CD4-positive, alpha-beta T cell treated with Interleukin-4 for 4 hours (primary cell): ENCODE results near the gene MARCHF3.

Experiments used
- DNase-seq: peaks from one replicate; pipeline ENCODE4 v3.0.0-alpha.2; 2020

MARCHF3 gene

DNA sequence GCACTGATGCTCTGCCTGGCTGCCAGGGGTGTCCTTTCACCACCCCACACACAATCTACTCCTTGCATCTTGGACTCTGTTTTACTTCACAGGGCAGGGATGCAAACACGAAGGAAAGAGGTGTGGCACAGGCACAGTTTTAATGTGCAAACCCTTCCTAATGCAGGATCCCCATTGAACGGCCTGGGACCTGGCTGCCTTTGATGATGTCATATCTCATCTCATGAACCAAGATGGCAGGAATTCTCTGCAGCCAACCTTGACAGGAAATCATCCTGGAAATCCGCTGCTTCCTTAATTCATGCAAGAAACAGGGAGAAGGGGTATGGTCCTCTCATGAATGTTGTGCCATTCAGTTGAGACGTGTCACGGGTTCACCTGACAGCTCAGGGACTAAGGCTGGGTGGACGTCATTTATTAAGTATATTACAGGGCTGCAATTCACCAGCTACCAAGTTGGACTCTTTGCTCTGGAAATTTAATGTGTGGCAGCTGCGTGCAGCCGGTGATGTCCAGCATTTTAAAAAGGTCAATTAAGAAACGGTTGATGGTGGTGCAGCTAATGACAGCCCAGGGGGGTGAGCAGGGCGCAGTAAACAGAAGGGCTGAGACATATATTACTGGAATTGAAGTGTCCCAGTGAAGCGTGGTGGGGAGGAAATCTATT is 161.9 kb downstream of the MARCHF3 start:
- no peak for DNase-seq

DNA sequence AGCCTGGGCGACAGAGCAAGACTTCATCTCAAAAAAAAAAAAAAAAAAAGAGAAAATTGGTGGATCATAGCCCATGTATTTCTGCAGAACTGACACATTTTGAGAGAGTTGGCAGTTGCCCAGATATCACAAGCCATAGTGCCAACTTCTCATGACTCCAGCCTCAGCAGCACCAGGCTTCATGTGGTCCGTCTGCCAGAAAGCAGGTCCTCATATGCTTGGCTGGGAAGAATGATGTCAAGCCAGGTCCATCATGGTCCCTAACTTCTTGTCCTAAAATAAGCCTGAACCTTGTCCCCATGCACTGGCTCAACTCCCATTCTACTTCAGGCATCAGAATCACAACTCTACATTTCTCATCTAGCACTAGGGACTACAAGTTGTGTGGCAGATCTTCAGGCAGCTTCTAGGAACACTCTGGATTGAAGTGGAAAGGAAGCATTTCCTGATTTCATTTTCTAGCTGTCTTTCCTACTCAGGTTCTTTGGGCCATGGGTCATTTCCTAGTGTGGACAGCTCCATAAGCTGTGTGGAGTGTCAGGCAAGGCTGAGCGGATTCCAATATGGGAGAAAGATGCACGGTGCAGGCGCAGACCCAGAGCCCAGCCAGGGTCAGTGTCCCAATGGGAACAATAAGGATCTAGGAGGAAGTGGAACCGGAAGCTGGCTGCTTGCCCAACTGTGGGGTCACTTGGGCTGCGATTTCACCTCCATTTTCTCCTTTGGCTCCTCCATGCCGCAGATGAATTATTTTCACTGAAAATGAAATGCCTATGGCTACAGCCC is 163.3 kb downstream of the MARCHF3 start:
- no peak for DNase-seq

DNA sequence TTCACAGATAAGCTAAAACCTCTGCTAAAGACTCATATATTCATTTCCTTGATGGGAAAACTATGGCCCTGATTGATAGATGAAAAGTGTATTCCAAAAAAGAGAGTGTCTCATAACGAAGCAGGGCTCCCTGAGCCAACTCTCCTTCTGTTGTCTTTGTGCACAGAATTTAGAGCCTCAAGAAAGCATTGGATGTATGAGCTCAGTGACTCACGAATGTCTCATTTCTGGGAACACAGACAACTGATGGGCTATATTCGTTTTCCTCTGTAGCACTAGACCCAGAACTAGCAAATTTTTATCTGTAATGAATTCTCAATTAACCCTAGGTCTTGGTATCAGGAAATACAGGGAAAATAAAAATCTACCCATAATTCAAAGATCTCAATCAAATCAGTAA is 165.1 kb downstream of the MARCHF3 start:
- DNase-seq = no peak

DNA sequence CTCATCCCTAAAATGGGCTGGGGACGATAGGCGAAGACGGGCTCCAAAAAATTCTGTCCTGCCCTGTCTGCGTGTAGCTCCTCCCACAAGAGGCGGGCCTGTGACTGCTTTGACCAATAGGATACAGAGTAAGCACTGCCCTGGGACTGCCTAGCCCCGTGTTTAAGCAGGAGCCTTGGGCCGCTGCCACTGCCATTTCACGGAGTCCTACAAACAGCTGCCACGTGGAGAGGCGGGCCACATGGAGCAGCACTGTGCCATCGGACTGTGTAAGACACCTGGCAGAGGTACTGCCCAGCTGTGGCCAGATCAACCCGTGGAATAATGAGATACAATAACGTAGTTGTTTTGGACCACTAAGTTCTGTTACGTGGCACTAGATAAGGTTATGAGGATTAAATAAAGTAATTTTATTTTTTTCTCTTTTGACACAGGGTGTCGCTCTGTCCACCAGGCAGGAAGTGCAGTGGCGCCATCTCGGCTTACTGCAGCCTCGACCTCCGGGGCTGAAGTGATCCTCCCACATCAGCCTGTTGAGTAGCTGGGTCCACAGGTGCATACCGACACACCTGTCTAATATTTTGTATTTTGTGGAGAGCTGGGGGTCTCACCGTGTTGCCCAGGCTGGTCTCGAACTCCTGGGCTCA is 166.2 kb downstream of the MARCHF3 start:
- DNase-seq = no peak

DNA sequence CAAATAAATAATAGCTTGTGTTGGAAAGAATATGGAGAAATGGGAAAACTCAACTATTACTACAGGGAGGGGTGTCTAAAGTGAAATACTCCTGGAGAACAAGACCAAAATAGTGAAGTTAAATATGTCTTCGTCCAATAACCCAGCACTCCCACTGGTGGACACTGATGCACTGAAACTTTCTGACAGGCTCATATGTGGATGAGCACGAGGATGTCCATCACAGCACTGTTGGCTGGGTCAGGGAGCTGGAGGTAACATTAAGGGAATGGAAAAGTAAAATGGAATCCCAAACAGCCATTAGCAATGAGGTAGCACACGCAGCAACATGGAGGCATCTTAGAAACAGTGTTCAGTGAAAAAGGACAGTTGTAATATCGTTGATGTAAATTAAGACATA is 167.0 kb downstream of the MARCHF3 start:
- DNase-seq = no peak

DNA sequence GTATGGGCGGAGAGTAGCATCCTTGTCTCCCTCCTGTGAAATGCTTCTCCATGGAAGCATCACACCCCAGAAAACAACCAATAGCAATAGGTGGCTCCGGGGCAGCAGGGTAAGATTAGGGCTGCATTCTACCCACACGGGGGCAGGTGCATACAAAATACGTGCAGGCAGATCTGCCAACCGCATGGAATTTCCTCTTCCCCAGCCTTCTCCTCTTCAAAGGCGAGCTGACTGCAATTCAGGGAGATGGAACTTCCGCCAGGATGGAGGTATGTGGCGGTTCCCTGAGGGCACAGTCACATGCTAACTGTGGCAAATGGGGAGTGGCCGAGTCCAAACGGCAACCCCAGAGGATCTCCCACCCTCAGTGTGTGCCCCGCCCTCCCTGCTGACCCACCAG is 171.9 kb downstream of the MARCHF3 start:
- no peak for DNase-seq

DNA sequence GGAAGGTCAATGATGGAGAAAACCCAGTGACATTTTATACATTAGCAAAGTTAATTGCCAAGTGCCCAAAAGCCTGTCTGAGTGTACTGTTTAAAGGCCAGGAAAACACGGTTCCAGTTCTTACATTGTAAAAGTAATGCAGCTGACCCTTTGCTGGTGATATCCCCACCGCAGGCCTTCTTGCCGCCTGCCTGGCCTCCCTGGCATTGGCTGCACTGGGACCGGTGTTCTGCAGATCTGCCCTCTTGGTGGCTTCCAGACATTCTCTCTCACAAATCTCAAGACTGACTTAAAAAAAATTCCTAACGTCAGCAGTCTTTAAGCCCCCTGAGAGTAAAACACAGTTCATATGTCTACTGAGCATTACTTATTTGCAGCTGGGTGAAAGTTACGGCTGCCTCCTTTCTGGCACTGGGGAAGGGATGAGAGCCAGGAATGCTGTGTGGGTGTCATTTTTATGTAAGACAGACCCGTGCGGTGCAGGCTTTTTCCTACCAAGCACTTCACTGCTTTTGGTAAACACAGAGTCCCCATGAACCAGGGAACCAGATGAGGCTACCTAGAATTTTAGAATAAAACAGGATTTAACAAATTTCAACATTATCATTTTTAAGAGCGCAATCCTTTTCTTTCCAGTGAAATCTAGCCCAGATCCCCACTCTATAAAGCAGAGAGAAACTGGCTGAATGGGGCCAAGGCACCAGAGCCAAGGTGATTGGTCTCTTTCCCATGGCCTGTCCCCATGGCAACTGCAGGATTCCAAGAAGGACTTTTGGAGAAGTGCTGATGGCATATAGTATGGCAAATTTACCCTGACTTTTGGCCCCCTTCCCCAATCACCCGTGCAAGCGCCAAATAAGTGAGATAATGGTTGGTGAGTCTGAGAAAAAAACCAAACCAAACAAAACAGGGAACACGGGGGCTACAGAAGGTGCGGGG is 172.6 kb downstream of the MARCHF3 start:
- no peak for DNase-seq

DNA sequence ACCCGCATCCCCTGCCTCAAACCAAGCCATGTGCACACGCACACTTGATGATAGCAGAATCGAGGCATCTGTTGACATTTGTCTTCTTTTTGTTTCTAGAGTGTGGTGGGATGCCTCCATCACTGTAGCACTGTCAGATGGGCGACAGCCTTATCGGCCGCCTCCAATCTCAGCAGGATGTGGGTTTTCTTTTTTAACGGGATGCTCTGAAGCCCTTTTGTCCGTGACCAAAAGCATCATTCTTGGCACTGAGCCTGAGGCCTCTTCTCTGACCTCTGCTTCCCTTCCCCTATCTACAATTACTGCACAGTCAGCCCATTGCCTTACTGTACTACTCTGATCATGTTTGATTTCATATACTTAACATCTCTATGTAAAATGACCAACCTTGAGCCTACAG is 175.1 kb downstream of the MARCHF3 start:
- no peak for DNase-seq

DNA sequence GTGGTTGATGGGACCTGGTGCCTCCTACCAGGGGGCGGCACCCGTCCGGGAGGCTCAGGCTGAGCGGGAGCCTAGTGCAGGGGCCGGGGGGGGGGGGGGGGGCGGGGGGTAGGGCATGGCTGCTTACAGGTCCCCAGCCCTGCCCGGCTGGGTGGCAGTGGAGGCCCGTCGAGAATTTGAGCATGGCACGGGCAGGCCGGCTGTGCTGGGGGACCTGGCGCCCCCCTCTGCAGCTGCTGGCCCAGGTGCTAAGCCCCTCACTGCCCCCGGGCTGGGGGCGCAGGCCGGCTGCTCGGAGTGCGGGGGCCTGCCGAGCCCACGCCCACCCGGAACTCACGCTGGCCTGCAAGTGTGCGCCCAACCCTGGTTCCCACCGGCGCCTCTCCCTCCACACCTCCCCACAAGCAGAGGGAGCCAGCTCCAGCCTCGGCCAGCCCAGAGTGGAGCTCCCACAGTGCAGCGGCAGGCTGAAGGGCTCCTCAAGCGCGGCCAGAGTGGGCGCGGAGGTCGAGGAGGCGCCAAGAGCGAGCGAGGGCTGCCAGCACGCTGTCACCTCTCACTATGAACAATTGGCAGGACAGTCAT is 175.7 kb downstream of the MARCHF3 start:
- no peak for DNase-seq

DNA sequence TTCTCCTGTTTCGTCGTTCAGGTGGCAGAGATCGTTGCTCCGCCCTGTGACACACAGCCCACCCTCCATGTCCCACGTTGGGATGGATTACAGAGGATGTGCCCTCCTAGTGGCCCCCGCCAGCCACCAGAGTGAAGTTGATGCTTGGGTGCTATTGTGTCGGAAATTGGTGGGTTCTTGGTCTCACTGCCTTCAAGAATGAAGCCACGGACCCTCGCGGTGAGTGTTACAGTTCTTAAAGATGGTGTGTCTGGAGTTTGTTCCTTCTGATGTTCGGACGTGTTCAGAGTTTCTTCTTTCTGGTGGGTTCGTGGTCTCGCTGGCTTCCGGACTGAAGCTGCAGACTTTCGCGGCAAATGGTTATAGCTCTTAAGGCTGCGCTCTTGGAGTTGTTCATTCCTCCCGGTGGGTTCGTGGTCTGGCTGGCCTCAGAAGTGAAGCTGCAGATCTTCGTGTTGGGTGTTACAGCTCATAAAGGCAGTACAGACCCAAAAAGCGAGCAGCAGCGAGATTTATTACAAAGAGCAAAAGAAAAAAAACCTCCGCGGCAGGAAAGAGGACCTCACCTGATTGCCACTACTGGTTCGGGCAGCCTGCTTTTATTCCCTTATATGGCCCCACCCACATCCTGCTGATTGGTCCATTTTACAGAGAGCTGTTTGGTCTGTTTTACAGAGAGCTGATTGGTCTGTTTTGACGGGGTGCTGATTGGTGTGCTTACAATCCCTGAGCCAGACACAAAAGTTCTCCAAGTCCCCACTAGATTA is 176.6 kb downstream of the MARCHF3 start:
- peak; percentile 50 for DNase-seq

DNA sequence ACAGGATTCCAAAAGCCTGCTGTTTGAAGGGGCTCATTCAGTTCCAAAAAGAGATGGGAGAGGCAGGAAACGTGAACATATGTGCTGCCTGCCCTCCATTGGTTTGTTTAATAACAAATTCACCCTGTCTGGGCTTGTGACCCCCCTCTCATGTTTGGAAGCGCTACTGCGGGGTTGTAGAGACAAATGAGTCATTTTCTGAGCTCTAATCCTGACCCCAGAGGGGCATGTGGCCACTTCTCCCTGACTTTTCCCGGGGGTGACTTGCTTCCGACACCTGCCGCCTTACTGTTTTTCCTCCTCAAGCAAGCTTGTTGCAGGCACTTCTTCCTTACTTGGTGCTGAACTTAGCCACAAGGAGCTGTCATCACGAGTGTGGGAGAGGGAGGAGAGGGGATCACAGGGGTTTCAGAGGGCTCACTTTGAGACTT is 177.5 kb downstream of the MARCHF3 start:
- peak; percentile 4 for DNase-seq

DNA sequence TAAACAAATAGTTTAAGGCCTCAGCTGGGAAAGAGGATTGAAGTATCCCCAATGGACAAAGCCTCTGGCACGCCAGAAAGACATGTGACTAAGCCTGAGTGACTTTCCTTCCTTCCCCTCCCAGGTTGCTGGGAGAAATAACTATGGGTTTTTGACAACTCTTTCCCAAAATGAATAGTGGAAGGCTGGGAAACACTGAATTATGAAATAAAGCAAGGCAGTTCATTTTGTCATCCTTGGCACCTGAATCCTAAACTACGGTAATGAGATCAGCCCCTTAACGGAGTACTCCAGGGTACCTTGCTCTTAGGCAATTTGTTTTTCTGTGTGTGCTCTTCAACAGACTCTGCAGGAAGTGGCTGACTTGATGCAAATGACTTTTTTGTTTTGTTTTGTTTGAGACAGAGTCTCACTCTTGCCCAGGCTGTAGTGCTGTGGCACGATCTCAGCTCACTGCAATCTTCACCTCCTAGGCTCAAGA is 178.2 kb downstream of the MARCHF3 start:
- DNase-seq = peak; percentile 54

DNA sequence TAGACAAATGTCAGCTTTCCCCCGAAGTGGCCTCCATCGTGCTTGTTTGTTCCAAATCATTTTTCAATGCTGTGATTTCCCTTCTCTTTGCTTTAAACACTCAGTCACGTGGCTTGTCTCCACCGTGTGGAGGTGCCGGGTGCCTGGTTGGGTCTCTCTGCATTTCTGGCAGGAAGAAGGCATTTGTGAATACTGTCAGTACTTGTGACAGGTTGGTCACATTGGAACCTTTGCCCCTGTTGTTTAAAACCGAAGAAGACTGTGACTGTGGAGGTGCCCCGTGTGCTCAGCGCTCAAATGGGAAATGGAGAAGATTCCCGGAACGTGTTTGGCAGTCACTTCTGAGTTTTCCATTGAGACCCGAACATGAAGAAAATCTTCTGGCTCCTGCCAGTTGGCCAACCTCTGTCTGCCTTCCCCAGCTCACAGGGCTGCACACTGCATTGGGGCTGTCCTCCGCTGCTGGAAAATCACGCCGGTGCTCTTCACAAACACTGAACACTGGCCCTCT is 178.8 kb downstream of the MARCHF3 start:
- peak; percentile 36 for DNase-seq

DNA sequence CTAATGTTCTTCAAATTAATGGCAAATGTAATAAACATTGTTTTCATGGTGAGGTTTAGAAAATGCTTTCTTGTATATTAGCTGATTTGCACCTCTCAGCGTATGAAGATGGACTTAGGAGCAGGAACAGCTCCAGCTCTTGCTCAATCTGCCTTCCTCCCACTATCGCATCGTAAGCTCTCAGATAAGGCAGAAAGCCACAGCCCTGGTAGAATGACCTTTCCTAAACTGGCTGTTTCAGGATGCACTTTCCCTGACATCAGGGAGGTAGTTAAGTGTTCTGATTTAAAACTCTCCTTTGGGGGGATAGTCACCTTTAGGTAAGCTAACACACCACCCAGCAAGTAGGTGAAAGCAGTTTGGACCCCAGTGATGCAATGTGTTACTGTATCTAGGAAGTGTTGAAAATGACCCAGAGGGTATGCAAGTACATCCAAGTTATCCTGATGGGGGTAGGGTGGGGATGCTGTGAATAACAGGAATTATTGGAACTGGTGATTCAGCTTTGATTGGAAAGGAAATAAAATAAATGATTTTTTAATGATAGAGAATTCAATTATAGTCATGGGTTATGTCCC is 181.2 kb downstream of the MARCHF3 start:
- DNase-seq = no peak

DNA sequence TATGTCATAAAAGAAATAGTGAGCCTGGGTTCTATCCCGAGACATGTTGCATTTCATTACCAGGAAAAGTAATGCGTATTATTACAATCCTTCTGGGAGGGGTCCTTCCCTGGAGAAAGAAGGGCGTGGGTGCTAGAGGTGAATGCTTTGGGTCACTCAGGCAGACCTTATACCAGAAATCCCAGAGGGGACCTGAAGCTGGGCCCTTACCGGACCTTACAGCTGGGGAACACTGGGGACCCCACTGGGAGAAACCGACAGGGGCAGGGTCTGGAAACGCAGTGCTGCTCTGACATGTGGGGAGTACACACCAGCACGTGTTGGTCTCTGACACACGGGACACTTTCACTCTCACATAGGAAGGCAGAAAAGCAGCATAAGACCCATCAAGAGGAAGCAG is 182.1 kb downstream of the MARCHF3 start:
- DNase-seq = no peak

DNA sequence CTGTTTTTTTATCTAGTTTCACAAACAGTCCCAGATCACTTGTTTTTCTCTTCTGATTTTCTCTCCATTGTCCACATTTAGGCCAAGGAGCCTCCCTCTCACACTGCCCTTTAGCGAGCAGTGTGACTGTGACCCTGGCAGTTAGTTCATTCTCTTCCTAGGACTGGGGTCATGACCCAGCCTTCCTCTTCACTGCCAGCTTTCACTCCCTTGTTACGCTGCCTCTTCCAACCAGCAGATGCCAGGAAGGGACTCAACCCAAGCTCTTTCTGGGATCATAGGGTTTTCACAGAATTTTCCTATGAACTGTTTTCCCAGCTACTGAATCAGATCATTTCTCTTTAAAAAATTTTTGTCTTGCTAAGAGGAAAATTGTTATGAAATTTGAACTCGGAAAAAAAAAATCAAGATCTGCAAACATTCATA is 182.5 kb downstream of the MARCHF3 start:
- no peak for DNase-seq

DNA sequence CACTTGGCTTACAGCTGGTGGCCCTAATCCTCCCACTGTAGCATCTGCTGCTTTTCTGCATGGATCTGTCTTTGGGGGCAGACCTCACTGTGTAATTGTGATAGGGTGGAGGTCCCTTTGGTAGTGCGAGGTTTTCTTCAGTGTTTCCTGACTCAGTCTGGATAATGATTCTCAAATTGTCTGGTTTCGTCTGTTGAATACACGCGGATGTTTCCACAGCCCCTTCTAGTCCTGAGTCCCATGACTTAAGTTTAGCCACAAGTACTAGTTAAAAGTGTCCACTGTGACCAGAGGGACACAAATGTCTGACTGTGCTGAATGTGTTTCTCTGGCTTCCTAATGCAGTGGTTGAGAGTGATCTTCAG is 182.9 kb downstream of the MARCHF3 start:
- DNase-seq = no peak

DNA sequence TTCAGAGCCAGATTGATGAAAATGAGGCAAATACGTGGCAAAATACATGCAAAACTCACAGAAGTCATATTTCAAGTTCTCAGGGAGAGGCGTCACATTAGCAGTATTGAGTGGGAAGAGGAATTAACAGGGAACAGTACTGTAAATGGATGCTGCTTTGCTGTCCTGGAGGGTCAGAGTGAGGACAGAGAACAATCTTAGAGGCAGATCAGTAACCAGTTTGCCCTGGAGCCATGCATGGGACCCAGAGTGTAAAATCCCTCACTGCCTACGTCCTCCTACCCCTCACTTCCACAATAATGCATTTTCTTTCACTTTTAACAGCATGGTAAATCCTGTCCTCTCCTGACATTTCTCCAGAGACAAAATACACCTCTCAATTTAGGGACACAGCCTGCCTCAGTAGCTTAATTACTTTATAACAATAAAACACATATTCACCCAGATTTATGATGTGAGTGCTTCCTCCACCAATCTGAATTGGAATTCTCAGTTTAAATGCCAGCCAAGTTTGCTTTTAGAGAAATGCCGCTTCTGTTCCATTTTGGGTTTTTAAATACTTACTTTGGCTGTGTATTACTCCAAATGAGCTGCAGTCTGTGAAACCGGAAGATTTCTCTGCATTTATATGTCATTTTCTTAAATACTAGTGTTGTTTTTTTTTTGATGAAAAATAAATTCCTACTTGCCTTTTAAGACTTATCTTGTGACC is 183.5 kb downstream of the MARCHF3 start:
- DNase-seq = no peak

DNA sequence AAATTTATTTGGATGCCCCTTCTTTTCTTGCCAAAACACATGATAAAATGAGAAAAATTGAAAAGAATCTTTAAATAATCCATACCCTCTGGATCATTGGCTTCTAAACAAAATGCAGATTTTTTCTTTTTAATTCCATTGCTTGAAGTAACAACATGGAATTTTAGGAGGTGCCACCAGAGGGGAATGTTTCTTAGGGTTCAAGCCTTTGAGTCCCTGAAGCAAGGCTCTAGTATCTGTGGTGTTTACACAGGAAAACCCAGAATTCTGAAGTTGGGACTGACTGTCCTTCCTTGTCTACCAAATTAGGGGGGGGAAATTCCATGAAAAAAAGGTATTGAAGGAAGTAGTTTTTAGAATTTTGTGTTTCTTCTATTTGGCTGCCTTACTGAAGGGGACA is 184.0 kb downstream of the MARCHF3 start:
- DNase-seq = no peak

DNA sequence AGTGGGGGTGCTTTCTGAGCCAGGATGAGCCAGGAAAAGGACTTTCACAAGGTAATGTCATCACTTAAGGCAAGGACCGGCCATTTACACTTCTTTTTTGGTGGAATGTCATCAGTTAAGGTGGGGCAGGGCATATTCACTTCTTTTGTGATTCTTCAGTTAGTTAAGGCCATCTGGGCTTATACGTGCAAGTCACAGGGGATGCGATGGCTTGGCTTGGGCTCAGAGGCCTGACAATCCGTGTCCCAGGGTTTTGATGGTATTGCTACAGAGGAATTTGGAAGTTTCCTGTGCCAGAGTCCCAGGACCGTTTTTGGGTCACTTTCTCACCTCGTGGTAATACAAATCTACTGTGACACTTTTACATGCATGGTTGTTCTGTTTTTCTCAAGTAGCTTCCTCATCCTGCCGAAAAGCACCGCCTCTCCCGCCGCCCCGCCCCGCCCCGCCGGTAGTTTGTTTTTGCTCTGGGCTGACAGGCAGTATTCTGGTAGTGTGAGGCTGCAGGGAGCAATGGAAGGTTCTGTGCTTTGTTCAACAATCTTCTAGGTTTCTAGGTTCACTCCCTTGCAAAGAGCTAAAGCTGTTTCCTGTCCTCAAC is 184.8 kb downstream of the MARCHF3 start:
- DNase-seq = peak; percentile 63
